Peyer's patch (tissue), 4 donors: ENCODE measurements around the gene CD53. TPM values are rescaled to one million over a fixed set of nuclear protein-coding genes. Genes with fewer than 3 reads are reported as not detected.

Experiments
- DNase-seq, 3 donors: peaks; one replicate each; pipeline ENCODE4 v3.0.0-alpha.2; 2017 to 2019
- H3K27ac ChIP-seq, 4 donors: fragments of 200-600 bp; sonication (generic); one replicate each; pipeline ENCODE4 v1.5.1; 2016 to 2019
- H3K27me3 ChIP-seq, 2 donors: fragments of 200-600 bp; sonication (generic); one replicate each; pipeline ENCODE4 v1.5.1; 2019
- H3K36me3 ChIP-seq, 3 donors: fragments of 200-600 bp; sonication (generic); one replicate each; pipeline ENCODE4 v1.5.1; 2016 to 2019
- H3K4me1 ChIP-seq, 4 donors: fragments of 200-600 bp; sonication (generic); one replicate each; pipeline ENCODE4 v1.5.1; 2016 to 2019
- H3K4me3 ChIP-seq, 4 donors: fragments of 200-600 bp; sonication (generic); 1 replicate in 3 of 4; 2 replicates in 1 of 4; pipeline ENCODE4 v1.5.1; 2016 to 2019; ENCODE audit warnings: mild to moderate bottlenecking in 1 of 4
- H3K9me3 ChIP-seq, 4 donors: fragments of 200-600 bp; sonication (generic); one replicate each; pipeline ENCODE4 v1.5.1; 2016 to 2019; ENCODE audit warnings: mild to moderate bottlenecking in 1 of 4
- POLR2A ChIP-seq, 2 donors: fragments of 450-650 bp; IDR thresholded peaks; one replicate each; pipeline ENCODE4 v1.5.1; 2017; ENCODE audit warnings: antibody characterized with exemption in 2 of 2, mild to moderate bottlenecking in 2 of 2, moderate library complexity in 2 of 2
- total RNA-seq, 4 donors: library from RNA; depleted of rRNA; stranded (reverse); fragments of >200 nt; gene quantifications; one replicate each; pipeline ENCODE4 v1.1.0, GENCODE V29; 2016
- TF ChIP-seq, protein P1 (sequence below), 6 experiments: fragments of 450-650 bp in 4 of 6; fragments of 200-600 bp in 2 of 6; sonication (generic) in 1 of 6; IDR thresholded peaks; one replicate each; pipeline ENCODE4 v1.5.1; 2017 to 2019; ENCODE audit warnings: antibody characterized with exemption in 6 of 6, mild to moderate bottlenecking in 3 of 6, moderate library complexity in 1 of 6

The CD53 gene
- total RNA-seq, 4 donors from 2014 or later: 6.9 to 166 (median 33.3) TPM

DNA sequence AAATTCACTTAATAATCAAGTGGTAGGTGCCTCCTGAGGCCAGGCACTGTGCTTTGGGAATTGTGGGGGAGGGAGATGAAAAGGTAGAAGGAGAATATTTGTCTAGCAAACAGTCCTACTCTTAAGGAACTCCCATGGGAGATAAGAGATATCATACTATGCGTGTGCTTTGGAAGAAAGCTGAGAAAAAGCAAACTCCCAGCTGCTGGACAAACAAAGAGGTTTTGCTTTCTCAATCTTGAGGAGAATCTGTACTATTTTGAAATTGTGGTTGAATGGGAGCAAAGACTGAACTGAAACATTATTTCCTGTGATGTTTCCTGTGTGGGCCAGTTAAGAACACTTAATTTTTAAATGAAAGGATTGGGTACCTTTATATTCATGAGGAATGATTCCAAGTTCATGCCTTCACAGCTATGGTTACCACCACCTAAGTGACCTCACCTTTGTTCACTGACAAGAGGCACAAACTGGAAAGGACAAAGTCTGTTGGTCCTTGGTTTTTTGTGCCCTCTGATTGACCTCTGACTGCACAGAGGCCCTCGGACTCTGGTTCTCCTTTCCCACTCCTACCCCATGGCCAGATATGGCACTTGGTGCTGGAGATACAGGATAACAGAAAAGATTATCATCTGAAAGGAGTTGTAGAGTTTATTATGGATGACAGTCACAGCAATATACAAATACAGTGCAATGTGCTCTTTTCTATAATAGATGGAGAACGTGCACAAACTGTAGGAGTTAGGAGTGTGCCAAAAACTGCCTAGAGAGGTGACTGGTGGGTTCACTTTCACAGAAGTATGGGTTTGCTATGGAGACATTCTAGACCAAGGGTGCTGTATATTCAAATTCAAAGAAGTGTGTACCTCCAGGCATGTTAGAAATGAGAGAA, 1.6 kb downstream of the CD53 start:
- no peak for DNase-seq
- H3K27ac ChIP-seq: peak overlapping the region; percentile 69 to 84 (median 78)

DNA sequence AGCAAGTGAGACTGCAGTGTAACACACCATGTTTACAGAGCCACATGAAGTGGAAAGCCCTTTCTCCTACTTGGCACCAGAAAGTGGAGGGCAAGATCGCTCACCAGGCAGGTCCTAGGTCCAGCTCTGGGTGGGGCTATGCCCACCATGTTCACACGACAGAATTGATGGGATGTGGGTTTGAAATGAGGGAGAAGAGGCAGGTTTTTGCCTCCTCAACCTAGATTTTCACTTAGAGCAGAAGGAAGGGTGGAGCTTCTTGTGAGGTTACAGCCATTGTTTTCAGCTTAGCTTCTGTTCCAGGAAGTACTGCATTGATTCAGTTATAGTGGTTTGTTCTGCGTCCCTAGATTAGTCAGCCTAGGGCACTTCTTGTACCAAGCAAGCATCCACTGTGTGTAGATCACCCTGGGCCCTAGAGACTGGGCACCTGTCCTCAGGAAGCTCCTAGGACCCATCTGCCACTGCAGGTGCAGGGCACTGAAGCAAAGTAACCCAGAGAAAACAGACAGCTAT, 2.3 kb downstream of the CD53 start:
- peak overlapping the region; percentile 44 to 57 (median 44) for H3K4me3 ChIP-seq
- H3K9me3 ChIP-seq: no peaks in the 10 kb centered on the region
- H3K27ac ChIP-seq: peak overlapping the region; percentile 69 to 84 (median 78)
- no peaks in the 10 kb centered on the region for H3K27me3 ChIP-seq
- H3K36me3 ChIP-seq: no peaks in the 10 kb centered on the region
- TF ChIP-seq, protein P1, sequence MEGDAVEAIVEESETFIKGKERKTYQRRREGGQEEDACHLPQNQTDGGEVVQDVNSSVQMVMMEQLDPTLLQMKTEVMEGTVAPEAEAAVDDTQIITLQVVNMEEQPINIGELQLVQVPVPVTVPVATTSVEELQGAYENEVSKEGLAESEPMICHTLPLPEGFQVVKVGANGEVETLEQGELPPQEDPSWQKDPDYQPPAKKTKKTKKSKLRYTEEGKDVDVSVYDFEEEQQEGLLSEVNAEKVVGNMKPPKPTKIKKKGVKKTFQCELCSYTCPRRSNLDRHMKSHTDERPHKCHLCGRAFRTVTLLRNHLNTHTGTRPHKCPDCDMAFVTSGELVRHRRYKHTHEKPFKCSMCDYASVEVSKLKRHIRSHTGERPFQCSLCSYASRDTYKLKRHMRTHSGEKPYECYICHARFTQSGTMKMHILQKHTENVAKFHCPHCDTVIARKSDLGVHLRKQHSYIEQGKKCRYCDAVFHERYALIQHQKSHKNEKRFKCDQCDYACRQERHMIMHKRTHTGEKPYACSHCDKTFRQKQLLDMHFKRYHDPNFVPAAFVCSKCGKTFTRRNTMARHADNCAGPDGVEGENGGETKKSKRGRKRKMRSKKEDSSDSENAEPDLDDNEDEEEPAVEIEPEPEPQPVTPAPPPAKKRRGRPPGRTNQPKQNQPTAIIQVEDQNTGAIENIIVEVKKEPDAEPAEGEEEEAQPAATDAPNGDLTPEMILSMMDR (IDR thresholded peaks at IDR 0.05): no peak
- TF ChIP-seq POLR2A (IDR thresholded peaks at IDR 0.05): peak; percentile 62 to 65
- H3K4me1 ChIP-seq: peaks cover 0 to 12% (median 5%) of the 10 kb centered on the region in 4 donors
- DNase-seq: peak in 2 of 3 donors; percentile 80 to 90

More for the DNA sequence above, 1.6 kb downstream of the CD53 start:
- Histone ChIP-seq H3K27me3 (no peaks in the 10 kb centered on the region), H3K36me3 (no peaks in the 10 kb centered on the region), H3K4me3 (peak overlapping the region; percentile 44 to 57 (median 44)), H3K9me3 (no peaks in the 10 kb centered on the region), H3K4me1 (peaks cover 0 to 9% (median 2%) of the 10 kb centered on the region in 4 donors)
- no peak for TF ChIP-seq POLR2A (IDR thresholded peaks at IDR 0.05)
- TF ChIP-seq, protein P1 (IDR thresholded peaks at IDR 0.05): no peak

DNA sequence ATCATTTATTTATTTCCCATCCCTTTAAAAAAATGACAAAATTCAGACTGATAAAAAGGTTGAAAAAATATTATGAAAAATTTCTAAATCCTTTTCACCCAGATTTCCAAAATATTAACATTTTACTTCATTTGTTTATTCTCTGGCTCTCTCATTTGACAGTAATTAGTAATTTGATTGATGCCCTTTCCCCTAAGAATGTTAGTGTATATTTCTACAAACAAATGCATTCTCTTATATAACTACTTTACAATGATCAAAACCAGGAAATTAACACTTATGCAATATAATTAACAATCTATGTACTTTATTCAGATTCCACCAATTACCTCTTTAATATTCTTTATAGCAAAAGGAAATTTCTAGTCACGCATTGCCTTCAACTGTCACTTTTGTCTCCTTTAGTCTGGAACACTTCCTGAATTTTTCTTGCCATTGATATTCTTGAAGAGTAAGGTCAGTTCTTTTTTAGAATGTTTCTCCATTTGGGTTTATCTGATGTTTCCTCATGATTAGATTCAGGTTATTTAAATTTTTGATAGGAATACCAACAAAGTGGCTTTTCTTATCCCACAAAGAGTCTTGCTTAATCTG, 3.9 kb downstream of the CD53 start:
- Histone ChIP-seq H3K27ac (peak overlapping the region; percentile 16 to 64 (median 24)), H3K27me3 (no peaks in the 10 kb centered on the region), H3K4me1 (peaks cover 0 to 14% (median 5%) of the 10 kb centered on the region in 4 donors), H3K9me3 (no peaks in the 10 kb centered on the region), H3K4me3 (peak overlapping the region in 1 of 4 donors; percentile 16), H3K36me3 (no peaks in the 10 kb centered on the region)
- no peak for TF ChIP-seq POLR2A (IDR thresholded peaks at IDR 0.05)
- TF ChIP-seq, protein P1 (IDR thresholded peaks at IDR 0.05): no peak
- no peak for DNase-seq

DNA sequence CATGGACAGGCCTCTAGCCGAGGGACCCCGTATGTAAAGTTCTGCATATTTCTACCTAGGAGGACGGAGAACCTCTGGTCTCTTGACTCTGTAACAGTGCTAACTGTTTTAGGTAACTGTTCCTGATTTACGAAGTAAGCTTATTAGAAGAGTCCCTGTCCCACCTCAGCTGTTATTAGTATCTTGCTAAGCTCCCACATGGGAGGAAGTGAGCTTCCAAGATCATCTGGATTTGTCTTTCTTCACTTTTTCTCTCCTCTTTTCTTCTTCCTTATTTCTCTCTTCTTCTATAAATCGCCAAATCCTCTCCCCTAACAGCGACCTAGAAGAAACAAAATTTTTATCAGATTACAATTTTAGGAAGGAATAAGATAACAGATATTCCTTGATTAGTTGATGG, 4.4 kb downstream of the CD53 start:
- TF ChIP-seq, protein P1 (IDR thresholded peaks at IDR 0.05): no peak
- peak overlapping the region in 2 of 4 donors; percentile 23 for H3K4me3 ChIP-seq
- H3K4me1 ChIP-seq: peaks cover 0 to 14% (median 5%) of the 10 kb centered on the region in 4 donors
- no peaks in the 10 kb centered on the region for H3K36me3 ChIP-seq
- no peaks in the 10 kb centered on the region for H3K9me3 ChIP-seq
- no peaks in the 10 kb centered on the region for H3K27me3 ChIP-seq
- no peak for DNase-seq
- H3K27ac ChIP-seq: peak overlapping the region; percentile 16 to 64 (median 24)

DNA sequence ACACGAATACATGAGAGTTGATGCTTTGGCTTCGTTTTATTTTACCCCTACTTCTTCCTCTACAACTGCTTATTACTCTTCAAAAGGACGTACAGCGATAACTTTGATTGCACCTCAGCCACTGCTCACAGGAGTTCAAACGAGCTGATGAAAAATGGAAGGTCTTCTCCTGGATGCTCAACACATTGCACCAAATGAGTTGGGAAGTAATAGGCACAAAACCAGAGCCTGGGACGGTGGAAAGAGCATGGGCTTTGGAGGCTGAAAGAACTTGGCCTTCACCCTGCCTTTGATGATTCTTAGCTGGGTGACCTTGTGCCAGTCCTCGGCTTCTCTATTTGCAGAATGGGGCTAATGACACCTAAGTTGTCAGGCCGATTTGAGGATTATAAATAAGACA, 4.8 kb downstream of the CD53 start:
- H3K27me3 ChIP-seq: no peaks in the 10 kb centered on the region
- H3K9me3 ChIP-seq: no peaks in the 10 kb centered on the region
- H3K4me3 ChIP-seq: peak overlapping the region in 2 of 4 donors; percentile 23
- peak overlapping the region; percentile 16 to 64 (median 24) for H3K27ac ChIP-seq
- H3K36me3 ChIP-seq: no peaks in the 10 kb centered on the region
- H3K4me1 ChIP-seq: peaks cover 0 to 14% (median 5%) of the 10 kb centered on the region in 4 donors
- no peak for DNase-seq
- TF ChIP-seq, protein P1 (IDR thresholded peaks at IDR 0.05): no peak
- no peak for TF ChIP-seq POLR2A (IDR thresholded peaks at IDR 0.05)
